B cell (primary cell): Measurements from ENCODE around the gene RD3L. TPM values are rescaled to one million over a fixed set of nuclear protein-coding genes. Genes with fewer than 3 reads are reported as not detected.

Experiments used
- ATAC-seq: fragments of 200-7000 bp; cut with Tn5 transposase; one replicate; pipeline ENCODE4 v1.10.0; 2021; ENCODE audit warnings: low read depth, mild to moderate bottlenecking, moderate number of reproducible peaks, moderate library complexity
- CTCF ChIA-PET: fragments of 350-600 bp; sonication (Branson Sonifier 250); formaldehyde crosslinking; loops from one replicate; lab custom pipeline; 2021; ENCODE audit warnings: antibody characterized with exemption, inconsistent platforms; lab: Charles Lee
- POLR2A ChIA-PET: fragments of 350-600 bp; sonication (Branson Sonifier 250); formaldehyde crosslinking; loops from one replicate; lab custom pipeline; 2021; ENCODE audit warnings: antibody characterized with exemption; lab: Charles Lee
- DNase-seq: peaks from one replicate; pipeline ENCODE4 v3.0.0; 2013
- H2AFZ ChIP-seq: 2 replicates; pipeline ENCODE4 v1.6.1; 2012; ENCODE audit warnings: mild to moderate bottlenecking, low read depth, low read length; ENCODE audit not compliant: insufficient read depth, poor library complexity, severe bottlenecking
- H3K27ac ChIP-seq, 2 donors: 1 replicate in 1 of 2; 2 replicates in 1 of 2; pipeline ENCODE4 v1.5.1; 2012 to 2013; ENCODE audit warnings: low read length in 2 of 2, mild to moderate bottlenecking in 2 of 2, moderate library complexity in 1 of 2
- H3K27me3 ChIP-seq, 4 experiments: fragments of 200-600 bp in 1 of 4; sonication (generic) in 1 of 4; replicated peaks in 1 of 4; 1 replicate in 2 of 4; 2 replicates in 2 of 4; pipeline versions ENCODE4 v1.6.1 to v1.7.0; 2013 to 2016; ENCODE audit warnings: low read length in 3 of 4, mild to moderate bottlenecking in 2 of 4, mixed read lengths in 1 of 4, moderate library complexity in 1 of 4; ENCODE audit not compliant: insufficient read depth in 4 of 4, control insufficient read depth in 3 of 4; ENCODE audit errors: control extremely low read depth in 1 of 4
- H3K36me3 ChIP-seq, 2 experiments: replicated peaks in 1 of 2; 1 replicate in 1 of 2; 2 replicates in 1 of 2; pipeline versions ENCODE4 v1.6.1 to v1.7.1; 2013; ENCODE audit warnings: low read length in 1 of 2; ENCODE audit not compliant: insufficient read depth in 2 of 2, control insufficient read depth in 1 of 2; ENCODE audit errors: control extremely low read depth in 1 of 2, extremely low read depth in 1 of 2
- H3K4me1 ChIP-seq, 2 donors: fragments of 200-600 bp in 1 of 2; sonication (generic) in 1 of 2; 1 replicate in 1 of 2; 2 replicates in 1 of 2; pipeline versions ENCODE4 v1.5.1 to v1.6.1; 2013 to 2017; ENCODE audit warnings: low read length in 2 of 2; ENCODE audit not compliant: control insufficient read depth in 2 of 2, insufficient read depth in 2 of 2
- H3K4me2 ChIP-seq: replicated peaks from 2 replicates; pipeline ENCODE3; 2012; ENCODE audit warnings: mild to moderate bottlenecking, low read depth, low read length; ENCODE audit not compliant: poor library complexity, severe bottlenecking
- H3K4me3 ChIP-seq, 5 experiments: fragments of 200-600 bp in 1 of 5; sonication (generic) in 1 of 5; 1 replicate in 3 of 5; 2 replicates in 2 of 5; pipeline versions ENCODE4 v1.5.1 to v1.7.0; 2011 to 2016; ENCODE audit warnings: low read length in 4 of 5, mild to moderate bottlenecking in 4 of 5, low read depth in 2 of 5, control low read depth in 1 of 5, moderate library complexity in 1 of 5; ENCODE audit not compliant: insufficient read depth in 1 of 5; ENCODE audit errors: control extremely low read depth in 1 of 5, extremely low read depth in 1 of 5
- H3K79me2 ChIP-seq: fragments of 200-600 bp; sonication (generic); one replicate; pipeline ENCODE4 v1.6.0; 2016; ENCODE audit warnings: low read length; ENCODE audit not compliant: control insufficient read depth, insufficient read depth
- H3K9ac ChIP-seq: fragments of 200-600 bp; sonication (generic); 2 replicates; pipeline ENCODE4 v1.6.1; 2017; ENCODE audit warnings: mild to moderate bottlenecking, low read length, moderate library complexity
- H3K9me3 ChIP-seq, 3 donors: one replicate each; pipeline versions ENCODE4 v1.6.1 to v1.7.1; 2013; ENCODE audit warnings: low read length in 2 of 3; ENCODE audit not compliant: control insufficient read depth in 2 of 3, insufficient read depth in 1 of 3; ENCODE audit errors: control extremely low read depth in 1 of 3
- H4K20me1 ChIP-seq: 2 replicates; pipeline ENCODE4 v1.6.0; 2012; ENCODE audit warnings: mild to moderate bottlenecking, low read length; ENCODE audit not compliant: insufficient read depth, control insufficient read depth, poor library complexity, severe bottlenecking
- H3K27ac Mint-ChIP-seq: one replicate; pipeline ENCODE4 v1.8.0; 2021; ENCODE audit warnings: mixed read lengths
- H3K27me3 Mint-ChIP-seq: one replicate; pipeline ENCODE4 v1.8.0; 2021; ENCODE audit warnings: mixed read lengths
- H3K4me1 Mint-ChIP-seq: one replicate; pipeline ENCODE4 v1.8.0; 2021; ENCODE audit warnings: mixed read lengths
- H3K4me3 Mint-ChIP-seq: one replicate; pipeline ENCODE4 v1.8.0; 2021; ENCODE audit warnings: mixed read lengths
- H3K9me3 Mint-ChIP-seq: one replicate; pipeline ENCODE4 v1.8.0; 2022; ENCODE audit warnings: mixed read lengths; ENCODE audit not compliant: insufficient read depth
- CTCF ChIP-seq: fragments of 200-600 bp; IDR thresholded peaks from one replicate; pipeline ENCODE4 v1.8.0; 2022; ENCODE audit warnings: antibody characterized with exemption, mild to moderate bottlenecking
- EZH2 ChIP-seq: IDR thresholded peaks from 2 replicates; pipeline ENCODE4 v1.6.1; 2012; ENCODE audit warnings: borderline replicate concordance, low read depth, mild to moderate bottlenecking, moderate library complexity, low read length; ENCODE audit not compliant: insufficient read depth, poor library complexity, severe bottlenecking
- WGBS: methylation state at CpG from one replicate; pipeline ENCODE4 v1.1.5; 2013; ENCODE audit warnings: missing lambda C conversion rate; ENCODE audit not compliant: insufficient coverage; 5-methylcytosine and 5-hydroxymethylcytosine counted together
- intact Hi-C: fragments of 100-400 bp; cut with micrococcal nuclease; formaldehyde crosslinking; loops from one replicate; pipeline ENCODE4 v1.10.0; 2022
- polyA plus RNA-seq: library from polyadenylated mRNA; depleted of rRNA; stranded (reverse); fragments of >200 nt; gene quantifications from 2 replicates; pipeline ENCODE4 v1.2.3, GENCODE V29; 2012
- total RNA-seq, 2 donors: library from RNA; stranded (reverse); fragments of 120-200 nt in 1 of 2; gene quantifications; 1 replicate in 1 of 2; 2 replicates in 1 of 2; pipeline versions ENCODE4 v1.2.3 to v1.2.4, GENCODE V29; 2013 to 2022

Gene RD3L
- total and polyA plus RNA-seq, 2 donors (not counting 1 experiment from before 2014, with no cell fraction given): not detected

GRCh38 chr14:103973354-103973753, 31.0 kb upstream of the RD3L start:
- no peak for ATAC-seq
- no peaks in the 10 kb centered on the region for H3K9me3 Mint-ChIP-seq
- no peaks in the 10 kb centered on the region for H4K20me1 ChIP-seq

GRCh38 chr14:103969961-103970360, 27.6 kb upstream of the RD3L start:
- no peaks in the 10 kb centered on the region for H3K36me3 ChIP-seq
- H3K9me3 Mint-ChIP-seq: no peaks in the 10 kb centered on the region
- H3K79me2 ChIP-seq: no peaks in the 10 kb centered on the region
- no peak overlapping the region for H2AFZ ChIP-seq
- DNase-seq: no peak
- H4K20me1 ChIP-seq: no peaks in the 10 kb centered on the region
- no peak overlapping the region for H3K27ac Mint-ChIP-seq
- H3K9ac ChIP-seq: no peak overlapping the region
- no peak overlapping the region for H3K4me3 ChIP-seq
- ATAC-seq: no peak
- no peaks in the 10 kb centered on the region for H3K4me1 ChIP-seq
- ChIA-PET CTCF (no interaction called here), POLR2A (no interaction called here)
- peaks cover 16% of the 10 kb centered on the region for H3K27me3 Mint-ChIP-seq
- no peak for TF ChIP-seq CTCF
- no peak for TF ChIP-seq EZH2
- WGBS: 87% methylated on average over 4 of the region's 4 CpGs
- H3K4me1 Mint-ChIP-seq: no peaks in the 10 kb centered on the region
- peaks cover 0 to 2% (median 0%) of the 10 kb centered on the region in 4 experiments for H3K27me3 ChIP-seq
- intact Hi-C loops: no loop called here
- no peak overlapping the region for H3K4me3 Mint-ChIP-seq
- H3K9me3 ChIP-seq: no peaks in the 10 kb centered on the region
- H3K27ac ChIP-seq: no peak overlapping the region
- no peak overlapping the region for H3K4me2 ChIP-seq

More at GRCh38 chr14:103973354-103973753, 31.0 kb upstream of the RD3L start:
- Histone ChIP-seq H3K27me3 (no peaks in the 10 kb centered on the region), H3K4me1 (no peaks in the 10 kb centered on the region), H3K27ac (no peak overlapping the region), H3K4me3 (no peak overlapping the region), H3K4me2 (no peak overlapping the region), H3K9ac (no peak overlapping the region), H2AFZ (no peak overlapping the region), H3K79me2 (no peaks in the 10 kb centered on the region), H3K36me3 (no peaks in the 10 kb centered on the region), H3K9me3 (no peaks in the 10 kb centered on the region)
- DNase-seq: no peak
- H3K4me1 Mint-ChIP-seq: no peaks in the 10 kb centered on the region
- ChIA-PET POLR2A (no interaction called here), CTCF (no interaction called here)
- whole genome bisulfite sequencing: 79% methylated on average over 4 of the region's 4 CpGs
- H3K27ac Mint-ChIP-seq: no peak overlapping the region
- H3K4me3 Mint-ChIP-seq: no peak overlapping the region
- intact Hi-C loops: no loop called here
- peaks cover 24% of the 10 kb centered on the region for H3K27me3 Mint-ChIP-seq
- TF ChIP-seq EZH2 (no peak), CTCF (no peak)
